ENCODE measurements around the gene DCAF5. TPM values are rescaled to one million over a fixed set of nuclear protein-coding genes. Genes with fewer than 3 reads are reported as not detected.
"Not testable (repeated sequence)": the region's sequence is repeated elsewhere in the genome, so short reads cannot be mapped to it uniquely, and the experiment has no call there.

Gene DCAF5
- total and polyA plus RNA-seq, 2 donors (not counting 1 experiment from before 2014, with no cell fraction given), result 62.2 to 65.5 TPM

DNA sequence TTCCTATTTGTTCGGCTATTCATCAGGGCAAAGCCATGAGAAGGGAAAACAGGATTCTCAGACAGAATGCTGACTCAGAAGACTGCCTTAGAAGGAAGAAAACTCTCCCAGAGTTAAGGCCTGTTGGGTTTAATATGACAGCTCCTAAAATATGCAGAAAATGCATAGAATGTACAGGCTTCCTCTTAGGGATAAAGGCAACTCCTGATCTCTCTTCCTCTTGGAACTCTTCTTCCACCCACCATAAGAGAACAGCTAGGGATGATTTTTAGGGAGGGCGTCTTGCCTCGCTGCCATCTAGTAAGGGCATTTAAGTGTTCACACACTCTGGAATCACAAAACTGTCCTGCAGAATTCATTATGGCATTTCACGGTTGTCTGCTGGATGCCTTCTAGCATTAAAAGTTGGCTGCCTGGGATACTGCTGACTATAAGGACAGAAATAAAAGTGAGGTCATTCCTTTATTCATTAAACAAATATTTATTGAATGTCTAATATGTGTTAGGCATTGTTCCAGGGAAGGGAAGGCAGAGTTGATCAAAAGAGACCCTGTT lies 73.7 kb downstream of the DCAF5 start:
- intact Hi-C loops (cut with micrococcal nuclease), result no loop called here
- Histone ChIP-seq H3K4me1 (ENCODE audit: control insufficient read depth in 2 of 2, insufficient read depth in 2 of 2, low read length in 2 of 2) (no peaks in the 10 kb centered on the region), H3K27ac (ENCODE audit: low read length in 2 of 2) (no peak overlapping the region), H3K4me3 (ENCODE audit: control extremely low read depth in 1 of 5, extremely low read depth in 1 of 5, insufficient read depth in 1 of 5, low read depth in 2 of 5, low read length in 4 of 5) (no peak overlapping the region), H3K79me2 (ENCODE audit: control insufficient read depth, insufficient read depth, low read length) (no peaks in the 10 kb centered on the region), H3K36me3 (replicated peaks in 1 of 2; ENCODE audit: control extremely low read depth in 1 of 2, control insufficient read depth in 1 of 2, extremely low read depth in 1 of 2, insufficient read depth in 2 of 2, low read length in 1 of 2) (peaks cover 10 to 37% of the 10 kb centered on the region in 2 experiments), H3K9me3 (ENCODE audit: control extremely low read depth in 1 of 3, control insufficient read depth in 2 of 3, insufficient read depth in 1 of 3, low read length in 2 of 3) (no peaks in the 10 kb centered on the region), H3K4me2 (replicated peaks; ENCODE audit: low read depth, low read length, poor library complexity, severe bottlenecking) (no peak overlapping the region), H3K9ac (ENCODE audit: low read length) (no peak overlapping the region), H2AFZ (ENCODE audit: insufficient read depth, low read depth, low read length, poor library complexity, severe bottlenecking) (no peak overlapping the region), H4K20me1 (ENCODE audit: control insufficient read depth, insufficient read depth, low read length, poor library complexity, severe bottlenecking) (no peaks in the 10 kb centered on the region), H3K27me3 (replicated peaks in 1 of 4; ENCODE audit: control extremely low read depth in 1 of 4, control insufficient read depth in 3 of 4, insufficient read depth in 4 of 4, low read length in 3 of 4) (no peaks in the 10 kb centered on the region)
- WGBS (ENCODE audit: insufficient coverage), result 100% methylated on average over 1 of the region's 4 CpGs
- Mint-ChIP-seq H3K27me3 (no peaks in the 10 kb centered on the region), H3K4me1 (no peaks in the 10 kb centered on the region), H3K4me3 (no peak overlapping the region), H3K9me3 (ENCODE audit: insufficient read depth) (no peaks in the 10 kb centered on the region), H3K27ac (no peak overlapping the region)
- CTCF ChIA-PET, result no interaction called here
- DNase-seq, result no peak
- TF ChIP-seq, protein P1, sequence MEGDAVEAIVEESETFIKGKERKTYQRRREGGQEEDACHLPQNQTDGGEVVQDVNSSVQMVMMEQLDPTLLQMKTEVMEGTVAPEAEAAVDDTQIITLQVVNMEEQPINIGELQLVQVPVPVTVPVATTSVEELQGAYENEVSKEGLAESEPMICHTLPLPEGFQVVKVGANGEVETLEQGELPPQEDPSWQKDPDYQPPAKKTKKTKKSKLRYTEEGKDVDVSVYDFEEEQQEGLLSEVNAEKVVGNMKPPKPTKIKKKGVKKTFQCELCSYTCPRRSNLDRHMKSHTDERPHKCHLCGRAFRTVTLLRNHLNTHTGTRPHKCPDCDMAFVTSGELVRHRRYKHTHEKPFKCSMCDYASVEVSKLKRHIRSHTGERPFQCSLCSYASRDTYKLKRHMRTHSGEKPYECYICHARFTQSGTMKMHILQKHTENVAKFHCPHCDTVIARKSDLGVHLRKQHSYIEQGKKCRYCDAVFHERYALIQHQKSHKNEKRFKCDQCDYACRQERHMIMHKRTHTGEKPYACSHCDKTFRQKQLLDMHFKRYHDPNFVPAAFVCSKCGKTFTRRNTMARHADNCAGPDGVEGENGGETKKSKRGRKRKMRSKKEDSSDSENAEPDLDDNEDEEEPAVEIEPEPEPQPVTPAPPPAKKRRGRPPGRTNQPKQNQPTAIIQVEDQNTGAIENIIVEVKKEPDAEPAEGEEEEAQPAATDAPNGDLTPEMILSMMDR (IDR thresholded peaks at IDR 0.05), result no peak
- ATAC-seq (ENCODE audit: low read depth), result no peak
- POLR2A ChIA-PET, result no interaction called here

- Mint-ChIP-seq H3K4me3 (no peak overlapping the region), H3K27ac (no peak overlapping the region), H3K4me1 (no peaks in the 10 kb centered on the region), H3K27me3 (no peaks in the 10 kb centered on the region), H3K9me3 (ENCODE audit: insufficient read depth) (no peaks in the 10 kb centered on the region)
- H3K4me2 ChIP-seq (replicated peaks; ENCODE audit: low read depth, low read length, poor library complexity, severe bottlenecking), result no peak overlapping the region
- H4K20me1 ChIP-seq (ENCODE audit: control insufficient read depth, insufficient read depth, low read length, poor library complexity, severe bottlenecking), result no peaks in the 10 kb centered on the region
- H3K27ac ChIP-seq (ENCODE audit: low read length in 2 of 2), result no peak overlapping the region
- H3K4me3 ChIP-seq (ENCODE audit: control extremely low read depth in 1 of 5, extremely low read depth in 1 of 5, insufficient read depth in 1 of 5, low read depth in 2 of 5, low read length in 4 of 5), result no peak overlapping the region
- peaks cover 10 to 42% of the 10 kb centered on the region in 2 experiments for H3K36me3 ChIP-seq (replicated peaks in 1 of 2; ENCODE audit: control extremely low read depth in 1 of 2, control insufficient read depth in 1 of 2, extremely low read depth in 1 of 2, insufficient read depth in 2 of 2, low read length in 1 of 2)
- ATAC-seq (ENCODE audit: low read depth), result no peak
- CTCF ChIA-PET, result no interaction called here
- no peaks in the 10 kb centered on the region for H3K27me3 ChIP-seq (replicated peaks in 1 of 4; ENCODE audit: control extremely low read depth in 1 of 4, control insufficient read depth in 3 of 4, insufficient read depth in 4 of 4, low read length in 3 of 4)
- no peak overlapping the region for H3K9ac ChIP-seq (ENCODE audit: low read length)
- no peak overlapping the region for H2AFZ ChIP-seq (ENCODE audit: insufficient read depth, low read depth, low read length, poor library complexity, severe bottlenecking)
- intact Hi-C loops (cut with micrococcal nuclease), result no loop called here
- POLR2A ChIA-PET, result no interaction called here
- no peak for TF ChIP-seq EZH2 (IDR thresholded peaks at IDR 0.05; ENCODE audit: borderline replicate concordance, insufficient read depth, low read depth, low read length, poor library complexity, severe bottlenecking)
- TF ChIP-seq, protein P1 (IDR thresholded peaks at IDR 0.05), result no peak
- no peaks in the 10 kb centered on the region for H3K4me1 ChIP-seq (ENCODE audit: control insufficient read depth in 2 of 2, insufficient read depth in 2 of 2, low read length in 2 of 2)
- DNase-seq, result no peak
- no peaks in the 10 kb centered on the region for H3K79me2 ChIP-seq (ENCODE audit: control insufficient read depth, insufficient read depth, low read length)
- H3K9me3 ChIP-seq (ENCODE audit: control extremely low read depth in 1 of 3, control insufficient read depth in 2 of 3, insufficient read depth in 1 of 3, low read length in 2 of 3), result no peaks in the 10 kb centered on the region
These were observed 75.1 kb downstream of the DCAF5 start for GRCh38 chr14:69077841-69078240.

DNA sequence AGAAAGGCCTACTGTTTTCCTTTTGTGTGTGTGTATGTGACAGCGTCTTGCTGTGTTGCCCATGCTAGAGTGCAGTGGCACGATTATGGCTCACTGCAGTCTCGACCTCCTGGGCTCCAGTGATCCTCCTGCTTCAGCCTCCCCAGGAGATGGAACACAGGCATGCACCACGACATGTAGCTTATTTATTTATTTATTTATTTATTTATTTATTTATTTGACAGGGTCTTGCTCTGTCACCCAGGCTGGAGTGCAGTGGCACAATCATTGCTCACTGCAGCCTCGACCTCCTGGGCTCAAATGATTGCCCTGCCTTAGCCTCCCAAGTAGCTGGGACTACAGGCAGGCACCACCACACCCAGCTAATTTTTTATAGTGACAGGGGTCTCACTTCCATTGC lies 75.7 kb downstream of the DCAF5 start:
- H3K36me3 ChIP-seq (replicated peaks in 1 of 2; ENCODE audit: control extremely low read depth in 1 of 2, control insufficient read depth in 1 of 2, extremely low read depth in 1 of 2, insufficient read depth in 2 of 2, low read length in 1 of 2), result peaks cover 10 to 41% of the 10 kb centered on the region in 2 experiments
- H3K27me3 Mint-ChIP-seq; H3K4me2 ChIP-seq (replicated peaks; ENCODE audit: low read depth, low read length, poor library complexity, severe bottlenecking); H3K4me1 ChIP-seq (ENCODE audit: control insufficient read depth in 2 of 2, insufficient read depth in 2 of 2, low read length in 2 of 2); H3K27me3 ChIP-seq (replicated peaks in 1 of 4; ENCODE audit: control extremely low read depth in 1 of 4, control insufficient read depth in 3 of 4, insufficient read depth in 4 of 4, low read length in 3 of 4); H3K9me3 ChIP-seq (ENCODE audit: control extremely low read depth in 1 of 3, control insufficient read depth in 2 of 3, insufficient read depth in 1 of 3, low read length in 2 of 3); H3K27ac Mint-ChIP-seq; H4K20me1 ChIP-seq (ENCODE audit: control insufficient read depth, insufficient read depth, low read length, poor library complexity, severe bottlenecking); DNase-seq; H3K79me2 ChIP-seq (ENCODE audit: control insufficient read depth, insufficient read depth, low read length); H3K9me3 Mint-ChIP-seq (ENCODE audit: insufficient read depth); intact Hi-C loops (cut with micrococcal nuclease); H3K4me1 Mint-ChIP-seq; POLR2A ChIA-PET; H3K4me3 Mint-ChIP-seq; H3K27ac ChIP-seq (ENCODE audit: low read length in 2 of 2); H2AFZ ChIP-seq (ENCODE audit: insufficient read depth, low read depth, low read length, poor library complexity, severe bottlenecking); H3K9ac ChIP-seq (ENCODE audit: low read length); ATAC-seq (ENCODE audit: low read depth); H3K4me3 ChIP-seq (ENCODE audit: control extremely low read depth in 1 of 5, extremely low read depth in 1 of 5, insufficient read depth in 1 of 5, low read depth in 2 of 5, low read length in 4 of 5): not testable (repeated sequence)
- 92% methylated on average over 2 of the region's 5 CpGs for WGBS (ENCODE audit: insufficient coverage)
- CTCF ChIA-PET, result interaction anchor here (0.8 kb wide), 1 partner anchor 14 kb away, joined by 3 read pairs; no protein-coding TSS in a partner anchor

Measured in B cell (primary cell).